ENCODE results near the gene CNPY3. TPM values are rescaled to one million over a fixed set of nuclear protein-coding genes. Genes with fewer than 3 reads are reported as not detected.
A peak's percentile ranks its signal among the peaks of the same experiment; 100 is the strongest.
"Not testable (repeated sequence)": the region's sequence is repeated elsewhere in the genome, so short reads cannot be mapped to it uniquely, and the experiment has no call there.

Gene CNPY3
- total RNA-seq, 3 donors from 2014 or later = 18.4 to 30.5 (median 23.5) TPM

DNA sequence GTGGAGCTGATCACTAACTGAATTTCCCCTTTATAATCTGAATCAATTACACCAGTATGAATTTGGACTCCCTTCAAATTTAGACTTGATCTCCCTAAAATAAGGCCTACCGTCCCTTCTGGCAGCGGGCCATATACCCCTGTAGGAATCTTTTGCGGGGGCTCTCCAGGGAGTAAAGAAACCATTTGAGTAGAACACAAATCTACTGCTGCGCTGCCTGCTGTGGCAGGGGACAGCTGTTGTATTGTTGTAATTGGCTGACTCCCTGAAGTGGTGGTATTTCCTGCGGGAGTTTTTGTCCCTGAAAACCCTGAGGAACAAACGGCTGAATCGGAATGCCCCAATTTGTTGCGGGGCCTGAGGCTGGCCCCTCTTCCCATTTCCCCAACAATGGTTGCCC lies 29.4 kb upstream of the CNPY3 start:
- ATAC-seq = no peak
- Histone ChIP-seq H3K4me3 (no peak overlapping the region), H3K4me1 (ENCODE audit: low read depth) (no peaks in the 10 kb centered on the region), H3K9me3 (no peaks in the 10 kb centered on the region), H3K36me3 (ENCODE audit: low read depth) (peaks cover 2% of the 10 kb centered on the region)
- no peak for DNase-seq
- intact Hi-C loops (cut with DNase I, micrococcal nuclease) = loop anchor here in 1 of 2 donors (10.0 kb wide), 1 partner anchor 245 kb away; no protein-coding TSS in a partner anchor
- TF ChIP-seq, protein P1, sequence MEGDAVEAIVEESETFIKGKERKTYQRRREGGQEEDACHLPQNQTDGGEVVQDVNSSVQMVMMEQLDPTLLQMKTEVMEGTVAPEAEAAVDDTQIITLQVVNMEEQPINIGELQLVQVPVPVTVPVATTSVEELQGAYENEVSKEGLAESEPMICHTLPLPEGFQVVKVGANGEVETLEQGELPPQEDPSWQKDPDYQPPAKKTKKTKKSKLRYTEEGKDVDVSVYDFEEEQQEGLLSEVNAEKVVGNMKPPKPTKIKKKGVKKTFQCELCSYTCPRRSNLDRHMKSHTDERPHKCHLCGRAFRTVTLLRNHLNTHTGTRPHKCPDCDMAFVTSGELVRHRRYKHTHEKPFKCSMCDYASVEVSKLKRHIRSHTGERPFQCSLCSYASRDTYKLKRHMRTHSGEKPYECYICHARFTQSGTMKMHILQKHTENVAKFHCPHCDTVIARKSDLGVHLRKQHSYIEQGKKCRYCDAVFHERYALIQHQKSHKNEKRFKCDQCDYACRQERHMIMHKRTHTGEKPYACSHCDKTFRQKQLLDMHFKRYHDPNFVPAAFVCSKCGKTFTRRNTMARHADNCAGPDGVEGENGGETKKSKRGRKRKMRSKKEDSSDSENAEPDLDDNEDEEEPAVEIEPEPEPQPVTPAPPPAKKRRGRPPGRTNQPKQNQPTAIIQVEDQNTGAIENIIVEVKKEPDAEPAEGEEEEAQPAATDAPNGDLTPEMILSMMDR (IDR thresholded peaks at IDR 0.05) = no peak

DNA sequence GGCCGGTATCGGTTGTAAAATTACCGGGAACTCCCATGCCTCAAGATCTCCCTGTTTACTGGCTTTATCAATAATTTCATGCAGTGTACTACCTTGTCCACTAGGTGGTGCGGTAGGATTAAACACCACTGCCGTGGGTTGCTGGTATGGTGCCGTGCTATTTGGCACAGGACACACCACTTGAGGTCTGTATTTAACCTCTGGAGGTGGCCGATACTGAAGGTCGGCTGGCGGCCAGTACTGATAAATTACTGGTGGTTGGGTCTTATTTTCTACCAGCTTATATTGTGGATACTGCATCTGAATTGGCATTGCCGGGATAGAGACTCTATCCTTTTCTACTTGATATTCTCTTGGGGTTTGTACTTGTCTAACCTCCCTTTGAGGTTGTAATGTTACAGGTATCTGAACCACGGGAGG lies 27.7 kb upstream of the CNPY3 start:
- Histone ChIP-seq H3K4me1 (ENCODE audit: low read depth) (no peaks in the 10 kb centered on the region), H3K36me3 (ENCODE audit: low read depth) (peaks cover 2% of the 10 kb centered on the region), H3K9me3 (no peaks in the 10 kb centered on the region), H3K4me3 (no peak overlapping the region)
- DNase-seq (peak; percentile 59 to 85 (median 66)), ATAC-seq (peak; percentile 99)
- intact Hi-C loops (cut with DNase I, micrococcal nuclease) = loop anchor here in 1 of 2 donors (10.0 kb wide), 1 partner anchor 243 kb away; no protein-coding TSS in a partner anchor
- TF ChIP-seq, protein P1 (IDR thresholded peaks at IDR 0.05) = peak; percentile 65

DNA sequence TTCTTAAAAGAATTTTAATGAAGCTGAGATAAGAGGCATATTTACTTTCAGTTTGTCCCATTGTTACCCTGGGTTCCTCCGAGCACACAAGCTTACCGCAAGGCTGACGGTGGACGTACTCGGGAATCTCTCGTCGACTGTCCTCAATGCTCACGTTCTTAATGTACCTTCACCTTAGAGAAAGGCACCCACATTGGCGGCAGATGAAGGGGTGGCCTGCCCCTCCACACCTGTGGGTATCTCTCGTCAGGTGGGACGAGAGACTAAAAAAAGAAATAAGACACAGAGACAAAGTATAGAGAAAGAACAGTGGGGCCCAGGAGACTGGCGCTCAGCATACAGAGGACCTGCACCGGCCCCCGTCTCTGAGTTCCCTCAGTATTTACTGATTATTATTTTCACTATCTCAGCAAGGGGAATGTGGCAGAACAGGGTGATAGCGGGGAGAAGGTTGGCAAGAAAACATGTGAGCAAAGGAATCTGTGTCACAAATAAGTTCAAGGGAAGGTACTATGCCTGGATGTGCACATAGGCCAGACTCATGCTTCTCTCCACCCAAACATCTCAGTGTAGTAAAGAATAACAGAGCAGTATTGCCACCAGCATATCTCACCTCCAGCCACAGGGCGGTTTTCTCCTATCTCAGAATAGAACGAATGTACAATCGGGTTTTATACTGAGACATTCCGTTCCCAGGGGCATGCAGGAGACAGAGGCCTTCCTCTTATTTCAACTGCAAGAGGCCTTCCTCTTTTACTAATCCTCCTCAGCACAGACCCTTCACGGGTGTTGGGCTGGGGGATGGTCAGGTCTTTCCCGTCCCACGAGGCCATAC lies 26.6 kb upstream of the CNPY3 start:
- not testable (repeated sequence) for H3K4me1 ChIP-seq (ENCODE audit: low read depth); H3K9me3 ChIP-seq; DNase-seq; H3K4me3 ChIP-seq; H3K36me3 ChIP-seq (ENCODE audit: low read depth); ATAC-seq
- intact Hi-C loops (cut with DNase I, micrococcal nuclease) = loop anchor here in 1 of 2 donors (10.0 kb wide), 1 partner anchor 242 kb away; no protein-coding TSS in a partner anchor

DNA sequence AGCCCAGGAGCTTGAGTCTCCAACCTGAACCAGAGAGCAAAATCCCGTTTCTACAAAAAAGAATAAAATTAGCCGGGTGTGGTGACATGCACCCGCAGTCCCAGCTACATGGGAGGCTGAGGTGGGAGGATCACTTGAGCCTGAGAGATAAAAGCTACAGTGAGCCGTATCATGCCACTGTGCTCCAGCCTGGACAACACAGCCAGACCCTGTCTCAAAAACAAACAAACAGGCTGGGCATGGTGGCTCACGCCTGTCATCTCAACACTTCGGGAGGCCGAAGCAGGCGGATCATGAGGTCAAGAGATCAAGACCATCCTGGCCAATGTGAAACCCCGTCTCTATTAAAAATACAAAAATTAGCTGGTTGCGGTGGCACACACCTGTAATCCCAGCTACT lies 24.8 kb upstream of the CNPY3 start:
- H3K36me3 ChIP-seq (ENCODE audit: low read depth) = peaks cover 2% of the 10 kb centered on the region
- H3K9me3 ChIP-seq = no peaks in the 10 kb centered on the region
- TF ChIP-seq, protein P1 (IDR thresholded peaks at IDR 0.05) = no peak
- H3K4me3 ChIP-seq = no peak overlapping the region
- DNase-seq (no peak), ATAC-seq (no peak)
- no peaks in the 10 kb centered on the region for H3K4me1 ChIP-seq (ENCODE audit: low read depth)
- intact Hi-C loops (cut with DNase I, micrococcal nuclease) = loop anchor here in 1 of 2 donors (10.0 kb wide), 1 partner anchor 240 kb away; no protein-coding TSS in a partner anchor

DNA sequence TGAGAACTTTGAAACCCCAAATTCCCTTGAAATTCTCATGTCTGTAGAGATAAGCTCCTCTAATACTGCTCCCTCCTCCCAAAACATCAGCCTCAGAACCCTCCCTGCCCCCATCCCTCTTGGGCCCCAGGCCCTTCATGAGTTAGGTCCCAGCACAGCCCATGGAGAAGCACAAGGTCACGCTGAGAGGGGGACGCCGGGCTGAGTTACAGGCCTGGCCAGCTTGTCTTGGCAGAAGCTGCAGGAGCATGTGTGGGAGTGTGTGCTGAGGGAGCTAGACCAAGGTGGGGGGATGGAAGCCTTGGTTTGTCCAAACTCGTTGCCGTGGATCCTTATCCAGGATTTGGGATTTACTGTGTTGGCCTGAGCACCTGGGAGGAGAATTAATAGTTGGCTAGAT lies 21.9 kb upstream of the CNPY3 start:
- TF ChIP-seq, protein P1 (IDR thresholded peaks at IDR 0.05) = no peak
- DNase-seq (no peak), ATAC-seq (no peak)
- H3K4me3 ChIP-seq = no peak overlapping the region
- intact Hi-C loops (cut with DNase I, micrococcal nuclease) = loop anchor here (5.0 to 10.0 kb wide), 2 partner anchors 237 to 240 kb away; no protein-coding TSS in a partner anchor
- H3K36me3 ChIP-seq (ENCODE audit: low read depth) = no peaks in the 10 kb centered on the region
- H3K4me1 ChIP-seq (ENCODE audit: low read depth) = peaks cover 5% of the 10 kb centered on the region
- no peaks in the 10 kb centered on the region for H3K9me3 ChIP-seq

DNA sequence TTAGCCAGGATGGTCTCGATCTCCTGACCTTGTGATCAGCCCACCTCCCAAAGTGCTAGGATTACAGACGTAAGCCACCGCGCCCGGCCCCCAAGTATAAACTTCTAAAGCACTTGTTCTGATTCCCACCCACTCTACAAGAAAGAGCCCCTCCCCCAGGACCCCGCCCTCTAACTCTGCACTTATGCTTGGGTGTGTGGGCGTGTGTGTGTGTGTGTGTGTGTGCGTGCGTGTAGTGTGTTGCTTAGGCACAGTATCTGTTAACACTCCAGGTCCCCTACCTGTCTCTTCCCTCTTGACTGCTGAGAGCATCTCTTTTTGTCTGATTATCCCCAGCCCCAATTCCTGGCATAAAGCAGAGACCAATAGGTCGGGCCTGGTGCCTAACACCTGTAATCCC lies 19.4 kb upstream of the CNPY3 start:
- intact Hi-C loops (cut with DNase I, micrococcal nuclease) = loop anchor here (5.0 to 10.0 kb wide), 2 partner anchors 235 to 237 kb away; no protein-coding TSS in a partner anchor
- no peaks in the 10 kb centered on the region for H3K36me3 ChIP-seq (ENCODE audit: low read depth)
- H3K4me3 ChIP-seq = no peak overlapping the region
- TF ChIP-seq, protein P1 (IDR thresholded peaks at IDR 0.05) = no peak
- ATAC-seq (no peak), DNase-seq (no peak)
- H3K4me1 ChIP-seq (ENCODE audit: low read depth) = peaks cover 5% of the 10 kb centered on the region
- H3K9me3 ChIP-seq = no peaks in the 10 kb centered on the region
